Hematopoietic multipotent progenitor cell treated with erythropoietin and hydrocortisone succinate and interleukin-3 and kit ligand, for 8 days (in vitro differentiated cells): ENCODE results near the gene RPAP3.
"Not testable (repeated sequence)": the region's sequence is repeated elsewhere in the genome, so short reads cannot be mapped to it uniquely, and the experiment has no call there.

Source experiments
- DNase-seq: peaks from one replicate; pipeline ENCODE4 v3.0.0-alpha.2; 2015

Gene RPAP3

GRCh38 chr12:47652521-47653234 lies 53.2 kb downstream of the RPAP3 start:
- peak; percentile 52 for DNase-seq

- DNase-seq, result peak; percentile 84
Observed at GRCh38 chr12:47651368-47652254, 54.2 kb downstream of the RPAP3 start.

- no peak for DNase-seq
Observed at GRCh38 chr12:47650469-47650868, 55.4 kb downstream of the RPAP3 start.

DNA sequence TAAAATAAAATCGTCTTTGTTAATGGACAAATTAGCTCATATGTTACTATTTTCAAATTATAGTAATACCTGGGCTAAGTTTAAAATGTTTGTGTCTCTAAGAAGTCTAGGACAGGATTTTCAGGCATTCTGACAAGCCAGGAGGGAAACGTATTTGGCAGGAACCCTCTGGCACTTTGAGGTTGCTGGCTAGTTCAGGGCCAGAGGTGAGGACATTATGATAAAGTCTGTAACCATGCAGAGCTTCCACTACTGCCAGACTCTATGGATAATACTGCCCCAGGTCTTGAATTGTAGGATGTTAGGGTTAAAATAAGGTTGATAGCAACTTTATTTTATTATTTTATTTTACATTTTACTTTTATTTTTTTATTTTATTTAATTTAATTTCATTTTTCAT lies 56.4 kb downstream of the RPAP3 start:
- DNase-seq, result no peak

DNA sequence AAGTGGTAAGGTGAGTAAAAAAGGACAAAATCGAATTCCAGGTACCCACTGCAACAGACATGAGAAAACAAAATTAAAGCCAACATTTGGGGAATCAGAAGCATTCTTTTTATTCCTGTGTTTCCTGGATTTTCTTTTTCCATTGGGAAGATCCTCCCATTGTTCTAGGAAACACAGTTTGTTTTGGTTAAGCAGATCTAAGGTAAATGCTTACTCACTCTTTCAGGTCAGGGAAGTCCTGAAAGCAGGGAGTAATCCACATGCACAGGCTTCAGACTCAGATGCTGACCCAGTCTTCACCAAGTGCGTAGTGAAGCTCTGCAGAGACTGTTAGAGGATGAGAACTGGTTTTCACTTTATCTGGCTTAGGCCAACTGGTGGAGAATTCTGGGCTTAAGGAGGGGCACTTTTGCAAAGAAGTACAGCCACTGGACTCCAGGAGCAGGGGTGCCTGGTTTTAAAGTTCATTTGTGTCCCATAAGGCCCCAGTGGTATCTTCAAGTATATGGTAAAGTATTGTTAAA lies 57.7 kb downstream of the RPAP3 start:
- DNase-seq, result no peak

DNA sequence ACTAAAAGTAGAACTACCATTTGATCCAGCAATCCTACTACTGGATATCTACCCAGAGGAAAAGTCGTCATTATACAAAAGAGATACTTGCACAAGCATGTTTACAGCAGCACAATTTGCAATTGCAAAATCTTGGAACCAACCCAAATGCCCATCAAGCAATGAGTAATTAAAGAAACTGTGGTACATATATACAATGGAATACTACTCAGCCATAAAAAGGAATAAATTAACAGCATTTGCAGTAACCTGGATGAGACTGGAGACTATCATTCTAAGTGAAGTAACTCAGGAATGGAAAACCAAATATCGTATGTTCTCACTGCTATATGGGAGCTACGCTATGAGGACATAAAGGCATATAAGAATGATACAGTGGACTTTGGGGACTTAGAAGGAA lies 63.5 kb downstream of the RPAP3 start:
- DNase-seq, result not testable (repeated sequence)

DNA sequence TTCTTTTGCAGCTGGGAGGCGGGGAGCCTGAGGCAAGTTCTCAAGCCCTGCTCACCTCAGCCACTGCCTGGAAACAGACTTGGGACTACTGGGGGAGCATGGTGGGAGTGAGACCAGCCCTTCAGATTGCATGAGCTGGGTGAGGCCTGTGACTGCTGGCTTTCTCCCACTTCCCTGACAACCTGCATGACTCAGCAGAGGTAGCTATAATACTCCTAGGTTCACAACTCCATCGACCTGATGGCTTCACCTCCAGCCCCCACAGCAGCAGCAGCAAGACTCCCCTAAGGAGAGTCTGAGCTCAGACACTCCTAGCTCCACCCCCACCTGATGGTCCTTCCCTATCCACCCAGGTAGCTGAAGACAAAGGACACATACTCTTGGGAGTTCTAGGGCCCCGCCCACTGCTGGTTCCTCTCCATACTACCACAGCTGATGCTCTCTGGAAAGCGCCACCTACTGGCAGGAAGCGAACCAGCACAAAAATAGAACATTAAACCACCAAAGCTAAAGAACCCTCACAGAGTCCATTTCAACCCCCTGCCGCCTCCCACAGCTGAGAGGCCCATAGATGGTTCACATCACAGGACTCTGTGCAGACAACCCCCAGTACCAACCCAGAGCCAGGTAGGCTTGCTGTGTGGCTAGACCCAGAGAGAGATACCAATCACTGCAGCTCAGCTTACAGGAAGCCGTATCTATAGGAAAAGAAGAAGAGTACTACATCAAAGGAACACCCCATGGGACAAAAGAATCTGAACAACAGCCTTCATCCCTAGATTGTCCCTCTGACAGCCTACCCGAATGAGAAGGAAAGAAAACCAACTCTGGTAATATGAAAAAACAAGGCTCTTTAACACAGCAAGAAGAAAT lies 68.7 kb downstream of the RPAP3 start:
- peak; percentile 70 for DNase-seq

- DNase-seq, result not testable (repeated sequence)
Observed at GRCh38 chr12:47635770-47636169, 70.1 kb downstream of the RPAP3 start.

- no peak for DNase-seq
Observed at GRCh38 chr12:47634127-47634526, 71.7 kb downstream of the RPAP3 start.

DNA sequence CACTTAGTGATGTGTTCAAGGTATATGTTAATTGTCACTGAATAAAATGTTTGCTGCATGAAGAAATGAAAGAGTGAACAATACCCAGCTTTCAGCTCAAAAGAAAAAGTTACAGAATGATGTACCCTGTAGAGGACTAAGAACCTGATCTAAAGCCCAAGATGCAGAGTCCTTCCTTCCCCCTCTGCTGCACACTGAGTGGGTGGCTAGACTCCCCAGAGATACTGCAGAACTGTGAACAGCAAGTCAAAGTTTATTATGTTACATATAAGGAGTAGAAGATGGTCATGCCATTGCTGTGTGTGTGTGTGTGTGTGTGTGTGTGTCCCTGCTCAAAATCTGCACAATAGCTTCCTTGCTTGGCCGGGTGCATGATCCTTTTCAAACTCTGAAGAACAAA lies 83.9 kb downstream of the RPAP3 start:
- no peak for DNase-seq

DNA sequence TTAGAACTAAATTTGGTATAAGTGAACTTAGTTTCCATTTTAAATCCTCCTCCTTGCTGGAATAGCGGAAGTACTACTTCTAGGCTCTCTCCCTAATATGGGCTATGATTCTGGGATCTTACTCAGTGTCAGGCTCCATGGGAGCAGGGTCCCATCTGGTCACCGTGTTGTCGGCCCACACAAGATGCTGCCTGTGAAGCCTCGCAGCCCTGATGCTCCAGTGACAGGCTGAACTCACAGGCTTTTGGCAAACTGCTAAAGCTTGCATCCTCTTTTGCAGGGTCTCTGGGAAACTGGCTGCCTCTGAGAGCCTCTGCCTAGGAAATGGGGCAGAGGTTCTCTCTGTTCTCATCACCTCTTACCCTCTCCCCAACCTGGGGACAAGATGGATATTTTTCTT lies 88.4 kb downstream of the RPAP3 start:
- no peak for DNase-seq

- DNase-seq, result peak; percentile 11
Observed at GRCh38 chr12:47616440-47616839, 89.4 kb downstream of the RPAP3 start.

DNA sequence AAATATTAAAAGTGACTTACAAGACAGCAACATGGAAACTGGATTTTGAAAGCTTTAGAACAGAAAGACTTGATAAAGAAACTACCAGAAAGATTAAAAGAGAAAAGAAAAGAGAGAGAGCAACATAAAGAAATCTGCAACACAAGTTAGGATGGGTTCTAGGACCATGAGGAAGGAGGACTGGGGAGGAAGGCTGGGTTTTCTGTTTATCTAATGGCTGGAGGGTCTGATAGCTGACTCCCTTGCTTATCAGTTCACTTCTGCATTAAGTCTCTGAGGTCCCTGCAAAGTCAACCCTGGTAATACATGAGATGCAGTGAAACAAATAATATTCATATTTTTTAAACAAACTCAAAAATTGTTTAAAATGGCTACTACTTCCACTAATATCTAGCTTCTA lies 90.1 kb downstream of the RPAP3 start:
- DNase-seq, result peak; percentile 65

DNA sequence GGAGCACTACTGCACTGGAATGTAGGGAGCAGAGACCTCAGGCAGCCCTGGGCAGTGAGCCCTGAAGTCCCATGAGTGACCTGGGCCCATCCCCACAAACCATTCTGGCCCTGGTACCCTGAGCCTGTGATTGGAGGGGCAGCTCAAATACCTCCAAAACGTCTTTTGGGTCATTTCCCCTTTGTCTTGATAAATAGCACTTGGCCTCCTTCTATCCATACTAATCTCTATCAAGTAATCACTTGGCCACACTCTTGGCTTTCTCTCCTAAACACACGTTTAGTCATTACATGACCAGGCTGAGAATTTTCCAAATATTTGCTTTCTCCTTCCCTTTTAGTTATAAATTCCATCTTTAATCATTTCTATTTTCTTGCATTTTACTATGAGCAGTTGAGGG lies 91.3 kb downstream of the RPAP3 start:
- no peak for DNase-seq

DNA sequence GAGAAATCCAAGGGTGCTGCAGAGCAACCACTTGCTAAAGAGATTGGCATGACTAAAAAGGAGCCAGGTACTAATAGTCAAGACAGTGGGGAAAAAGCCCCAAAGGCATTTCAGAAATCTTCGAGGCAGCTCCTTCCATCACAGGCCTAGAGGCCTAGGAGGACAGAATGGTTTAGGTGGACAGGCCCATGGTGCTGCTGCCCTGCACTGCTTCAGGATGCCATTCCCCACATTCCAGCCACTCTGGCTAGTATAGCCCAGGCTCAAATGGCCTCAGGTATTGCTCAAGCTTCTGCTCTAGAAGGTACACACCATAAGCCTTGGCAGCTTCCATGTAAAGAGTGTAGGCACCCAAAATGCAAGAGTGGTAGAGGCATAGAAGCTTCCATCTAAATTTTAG lies 92.9 kb downstream of the RPAP3 start:
- no peak for DNase-seq

GRCh38 chr12:47611906-47612305 lies 93.9 kb downstream of the RPAP3 start:
- no peak for DNase-seq
